ENCODE results near the gene ROR2.

- TF ChIP-seq CTCF (IDR thresholded peaks at IDR 0.05) (no peak), POLR2A (IDR thresholded peaks at IDR 0.05) (no peak), POLR2AphosphoS5 (IDR thresholded peaks at IDR 0.05) (no peak)
Observed at GRCh38 chr9:91864380-91864779, 85.6 kb downstream of the ROR2 start.
